Lower leg skin (tissue), 4 donors: Measurements from ENCODE around the gene OTULINL. TPM values are rescaled to one million over a fixed set of nuclear protein-coding genes. Genes with fewer than 3 reads are reported as not detected.
"Not testable (repeated sequence)": the region's sequence is repeated elsewhere in the genome, so short reads cannot be mapped to it uniquely, and the experiment has no call there.

ENCODE experiments used
- DNase-seq, 2 donors: peaks; one replicate each; pipeline ENCODE4 v3.0.0-alpha.2; 2019; ENCODE audit warnings: low spot score in 2 of 2
- H3K4me3 ChIP-seq: fragments of 200-600 bp; sonication (generic); 2 replicates; pipeline ENCODE4 v1.5.1; 2017; ENCODE audit warnings: mild to moderate bottlenecking, low read depth; ENCODE audit not compliant: poor library complexity, severe bottlenecking
- POLR2A ChIP-seq, 2 donors: fragments of 450-650 bp; IDR thresholded peaks; one replicate each; pipeline ENCODE4 v1.6.1; 2016 to 2017; ENCODE audit warnings: antibody characterized with exemption in 2 of 2, mild to moderate bottlenecking in 1 of 2, moderate library complexity in 1 of 2
- WGBS, 2 donors: methylation state at CpG; one replicate each; pipeline ENCODE4 v1.1.5; 2018; 5-methylcytosine and 5-hydroxymethylcytosine counted together
- intact Hi-C: fragments of 100-400 bp; cut with DNase I; formaldehyde crosslinking; loops from one replicate; pipeline ENCODE4 v1.15.0; 2023; ENCODE audit warnings: low total_unique reads
- total RNA-seq, 4 donors: library from RNA; depleted of rRNA; stranded (reverse); fragments of >200 nt; gene quantifications; one replicate each; pipeline ENCODE4 v1.1.0, GENCODE V29; 2016
- TF ChIP-seq, protein P1 (sequence below), 3 donors: fragments of 450-650 bp; IDR thresholded peaks; one replicate each; pipeline ENCODE4 v1.5.1; 2016; ENCODE audit warnings: antibody characterized with exemption in 3 of 3, mild to moderate bottlenecking in 3 of 3, moderate library complexity in 2 of 3

Gene OTULINL
- total RNA-seq, 4 donors from 2014 or later = 1.6 to 10.9 (median 2.1) TPM

DNA sequence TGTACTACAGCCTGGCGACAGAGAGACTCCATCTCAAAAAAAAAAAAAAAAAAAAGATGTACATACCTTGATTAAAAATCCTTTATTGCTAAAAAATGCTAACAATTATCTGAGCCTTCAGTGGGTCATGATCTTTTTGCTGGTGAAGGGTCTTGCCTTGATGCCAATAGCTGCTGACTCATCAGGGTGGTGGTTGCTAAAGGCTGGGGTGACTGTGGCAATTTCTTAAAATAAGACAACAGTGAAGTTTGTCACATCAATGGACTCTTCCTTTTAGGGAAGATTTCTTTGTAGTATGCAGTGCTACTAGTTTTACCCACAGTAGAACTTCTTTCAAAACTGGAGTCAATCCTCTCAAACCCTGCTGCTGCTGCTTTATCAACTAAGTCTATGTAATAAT, 33.9 kb upstream of the OTULINL start:
- H3K4me3 ChIP-seq = no peak overlapping the region
- intact Hi-C loops = no loop called here
- WGBS, 2 donors = 100% methylated on average over 1 of the region's 1 CpG
- no peak for TF ChIP-seq POLR2A (IDR thresholded peaks at IDR 0.05)
- TF ChIP-seq, protein P1, sequence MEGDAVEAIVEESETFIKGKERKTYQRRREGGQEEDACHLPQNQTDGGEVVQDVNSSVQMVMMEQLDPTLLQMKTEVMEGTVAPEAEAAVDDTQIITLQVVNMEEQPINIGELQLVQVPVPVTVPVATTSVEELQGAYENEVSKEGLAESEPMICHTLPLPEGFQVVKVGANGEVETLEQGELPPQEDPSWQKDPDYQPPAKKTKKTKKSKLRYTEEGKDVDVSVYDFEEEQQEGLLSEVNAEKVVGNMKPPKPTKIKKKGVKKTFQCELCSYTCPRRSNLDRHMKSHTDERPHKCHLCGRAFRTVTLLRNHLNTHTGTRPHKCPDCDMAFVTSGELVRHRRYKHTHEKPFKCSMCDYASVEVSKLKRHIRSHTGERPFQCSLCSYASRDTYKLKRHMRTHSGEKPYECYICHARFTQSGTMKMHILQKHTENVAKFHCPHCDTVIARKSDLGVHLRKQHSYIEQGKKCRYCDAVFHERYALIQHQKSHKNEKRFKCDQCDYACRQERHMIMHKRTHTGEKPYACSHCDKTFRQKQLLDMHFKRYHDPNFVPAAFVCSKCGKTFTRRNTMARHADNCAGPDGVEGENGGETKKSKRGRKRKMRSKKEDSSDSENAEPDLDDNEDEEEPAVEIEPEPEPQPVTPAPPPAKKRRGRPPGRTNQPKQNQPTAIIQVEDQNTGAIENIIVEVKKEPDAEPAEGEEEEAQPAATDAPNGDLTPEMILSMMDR (IDR thresholded peaks at IDR 0.05) = no peak
- DNase-seq = no peak

- DNase-seq = no peak
- no peak overlapping the region for H3K4me3 ChIP-seq
- intact Hi-C loops = no loop called here
- TF ChIP-seq POLR2A (IDR thresholded peaks at IDR 0.05) = no peak
- 88 to 89% methylated on average over 3 of the region's 3 CpGs for WGBS, 2 donors
Measured at GRCh38 chr5:14551211-14551610, 30.4 kb upstream of the OTULINL start.

DNA sequence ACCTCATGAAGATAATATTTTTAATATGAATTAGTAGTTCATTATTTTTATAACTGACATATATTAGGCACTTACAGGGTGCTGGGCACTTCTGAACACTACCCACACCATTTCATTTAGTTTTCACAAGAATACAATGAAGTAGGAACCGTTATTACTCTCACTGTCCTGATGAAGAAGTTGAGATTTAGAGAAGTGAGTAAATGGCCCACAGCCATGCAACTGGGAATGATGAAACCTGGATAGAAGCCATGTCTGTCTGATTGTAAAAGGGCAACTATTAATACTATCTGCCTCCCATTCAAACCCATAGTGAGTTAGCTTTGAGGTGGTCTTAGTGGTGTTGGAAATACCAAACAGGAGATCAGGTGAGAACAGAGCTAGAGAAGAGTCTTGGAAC, 29.6 kb upstream of the OTULINL start:
- TF ChIP-seq POLR2A (IDR thresholded peaks at IDR 0.05) = no peak
- TF ChIP-seq, protein P1 (IDR thresholded peaks at IDR 0.05) = no peak
- 32 to 59% methylated on average over 1 of the region's 1 CpG for WGBS, 2 donors
- intact Hi-C loops = no loop called here

DNA sequence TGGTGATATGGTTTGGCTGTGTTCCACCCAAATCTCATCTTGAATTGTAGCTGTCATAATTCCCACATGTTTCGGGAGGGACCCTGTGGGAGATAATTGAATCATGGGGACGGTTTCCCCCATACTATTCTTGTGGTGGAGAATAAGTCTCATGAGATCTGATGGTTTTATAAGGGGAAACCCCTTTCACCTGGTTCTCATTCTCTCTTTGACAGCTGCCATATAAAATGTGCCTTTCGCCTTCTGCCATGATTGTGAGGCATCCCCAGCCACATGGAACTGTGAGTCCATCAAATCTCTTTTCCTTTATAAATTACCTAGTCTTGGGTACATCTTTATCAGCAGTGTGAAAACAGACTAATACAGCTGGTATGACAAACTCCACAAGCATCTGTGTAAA, 27.3 kb upstream of the OTULINL start:
- intact Hi-C loops, DNase-seq, H3K4me3 ChIP-seq: not testable (repeated sequence)
- WGBS, 2 donors = 52 to 58% methylated on average over 3 of the region's 3 CpGs

More for the DNA sequence above, 29.6 kb upstream of the OTULINL start:
- no peak for DNase-seq
- H3K4me3 ChIP-seq = no peak overlapping the region

DNA sequence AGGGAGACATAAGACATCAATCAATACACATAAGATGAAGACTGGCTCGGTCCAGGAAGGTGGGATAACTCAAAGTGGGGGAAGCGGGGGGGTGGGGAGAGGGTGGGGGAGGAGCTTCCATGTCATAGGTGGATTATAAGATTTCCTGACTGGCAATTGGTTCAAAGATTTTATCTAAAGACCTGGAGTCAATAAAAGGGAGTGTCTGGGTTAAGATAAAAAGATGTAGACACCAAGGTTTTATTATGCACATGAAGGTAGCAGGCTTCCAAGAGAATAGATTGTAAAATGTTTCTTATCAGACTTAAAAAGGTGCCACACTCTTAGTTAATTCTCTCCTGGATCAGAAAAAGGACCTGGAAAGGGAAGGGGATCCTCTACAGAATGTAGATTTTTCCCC, 25.6 kb upstream of the OTULINL start:
- no peak for TF ChIP-seq POLR2A (IDR thresholded peaks at IDR 0.05)
- TF ChIP-seq, protein P1 (IDR thresholded peaks at IDR 0.05) = no peak

DNA sequence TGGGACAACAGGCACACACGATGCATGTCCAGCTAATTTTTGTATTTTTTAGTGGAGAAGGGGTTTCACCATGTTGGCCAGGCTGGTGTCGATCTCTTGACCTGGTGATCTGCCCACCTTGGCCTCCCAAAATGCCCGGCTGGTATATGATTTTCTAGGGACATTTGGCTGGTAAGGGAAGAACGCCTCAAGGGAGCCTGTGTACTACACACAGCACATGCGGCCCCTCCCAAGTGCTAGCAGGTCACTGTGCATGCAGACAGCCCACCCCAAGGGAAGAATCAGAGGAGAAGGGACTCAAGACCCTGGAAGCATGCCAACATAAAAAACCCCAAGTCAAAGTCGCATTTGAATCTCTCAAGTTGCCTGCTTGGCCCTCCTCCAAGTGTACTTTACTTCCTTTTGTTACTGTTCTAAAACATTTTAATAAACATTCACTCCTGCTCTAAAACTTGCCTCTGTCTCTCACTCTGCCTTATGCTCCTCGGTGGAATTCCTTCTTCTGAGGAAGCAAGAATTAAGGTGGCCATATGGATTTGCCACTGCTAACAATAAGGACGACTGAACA, 24.3 kb upstream of the OTULINL start:
- intact Hi-C loops = no loop called here
- no peak overlapping the region for H3K4me3 ChIP-seq
- WGBS, 2 donors = 56 to 57% methylated on average over 8 of the region's 8 CpGs
- no peak for TF ChIP-seq POLR2A (IDR thresholded peaks at IDR 0.05)
- TF ChIP-seq, protein P1 (IDR thresholded peaks at IDR 0.05) = no peak
- no peak for DNase-seq

More for the DNA sequence above, 25.6 kb upstream of the OTULINL start:
- intact Hi-C loops = no loop called here
- DNase-seq = no peak
- no peak overlapping the region for H3K4me3 ChIP-seq
- 79 to 82% methylated on average over 2 of the region's 2 CpGs for WGBS, 2 donors

GRCh38 chr5:14557791-14558415, 23.7 kb upstream of the OTULINL start:
- no peak overlapping the region for H3K4me3 ChIP-seq
- TF ChIP-seq, protein P1 (IDR thresholded peaks at IDR 0.05) = no peak
- no peak for TF ChIP-seq POLR2A (IDR thresholded peaks at IDR 0.05)
- DNase-seq = no peak
- intact Hi-C loops = no loop called here
- whole genome bisulfite sequencing, 2 donors = 69% methylated on average over 8 of the region's 8 CpGs
